Measurements from ENCODE around the gene C10orf143.

- TF ChIP-seq CTCF (IDR thresholded peaks at IDR 0.05) (no peak), POLR2A (IDR thresholded peaks at IDR 0.05) (no peak)
Measured at GRCh38 chr10:130021383-130021950, 89.2 kb downstream of the C10orf143 start.

Data from tibial nerve (tissue), 3 donors.